ENCODE data around the gene ICOSLG.
"Not testable (repeated sequence)": the region's sequence is repeated elsewhere in the genome, so short reads cannot be mapped to it uniquely, and the experiment has no call there.

Gene ICOSLG

GRCh38 chr21:44258056-44258725 lies 17.4 kb upstream of the ICOSLG start:
- peak; percentile 68 for DNase-seq (ENCODE audit: low spot score)
- Histone ChIP-seq H3K4me3 (no peak overlapping the region), H3K27ac (no peak overlapping the region)
- TF ChIP-seq CTCF (IDR thresholded peaks at IDR 0.05), result no peak

GRCh38 chr21:44255511-44255981 lies 14.8 kb upstream of the ICOSLG start:
- DNase-seq (ENCODE audit: low spot score), result peak; percentile 58
- Histone ChIP-seq H3K27ac (no peak overlapping the region), H3K4me3 (no peak overlapping the region)
- no peak for TF ChIP-seq CTCF (IDR thresholded peaks at IDR 0.05)

- DNase-seq (ENCODE audit: low spot score), result peak; percentile 59
- no peak for TF ChIP-seq CTCF (IDR thresholded peaks at IDR 0.05)
These were observed 13.3 kb upstream of the ICOSLG start for GRCh38 chr21:44253832-44254710.

GRCh38 chr21:44249204-44250037 lies 8.7 kb upstream of the ICOSLG start:
- not testable (repeated sequence) for H3K4me3 ChIP-seq; H3K27ac ChIP-seq; DNase-seq (ENCODE audit: low spot score)

More at GRCh38 chr21:44253832-44254710, 13.3 kb upstream of the ICOSLG start:
- H3K4me3 ChIP-seq, result no peak overlapping the region
- no peak overlapping the region for H3K27ac ChIP-seq

- not testable (repeated sequence) for H3K4me3 ChIP-seq
These were observed 7.2 kb upstream of the ICOSLG start for GRCh38 chr21:44247904-44248303.

GRCh38 chr21:44243980-44244379 lies 3.2 kb upstream of the ICOSLG start:
- DNase-seq (ENCODE audit: low spot score); H3K27ac ChIP-seq; H3K4me3 ChIP-seq: not testable (repeated sequence)

More at GRCh38 chr21:44247904-44248303, 7.2 kb upstream of the ICOSLG start:
- H3K27ac ChIP-seq; DNase-seq (ENCODE audit: low spot score): not testable (repeated sequence)

- not testable (repeated sequence) for H3K4me3 ChIP-seq; H3K27ac ChIP-seq; DNase-seq (ENCODE audit: low spot score)
These were observed 538 bp upstream of the ICOSLG start for GRCh38 chr21:44241281-44241680.

- not testable (repeated sequence) for DNase-seq (ENCODE audit: low spot score); H3K4me3 ChIP-seq; H3K27ac ChIP-seq
These were observed 390 bp downstream of the ICOSLG start for GRCh38 chr21:44240353-44240752.

- H3K4me3 ChIP-seq; H3K27ac ChIP-seq; DNase-seq (ENCODE audit: low spot score): not testable (repeated sequence)
These were observed 11.2 kb downstream of the ICOSLG start for GRCh38 chr21:44229561-44229960.

- H3K27ac ChIP-seq; DNase-seq (ENCODE audit: low spot score); H3K4me3 ChIP-seq: not testable (repeated sequence)
These were observed 12.6 kb downstream of the ICOSLG start for GRCh38 chr21:44228109-44228508.

GRCh38 chr21:44227614-44228013 lies 13.1 kb downstream of the ICOSLG start:
- DNase-seq (ENCODE audit: low spot score); H3K4me3 ChIP-seq; H3K27ac ChIP-seq: not testable (repeated sequence)

GRCh38 chr21:44225605-44226004 lies 15.1 kb downstream of the ICOSLG start:
- H3K27ac ChIP-seq; H3K4me3 ChIP-seq; DNase-seq (ENCODE audit: low spot score): not testable (repeated sequence)

GRCh38 chr21:44223334-44223733 lies 17.4 kb downstream of the ICOSLG start:
- not testable (repeated sequence) for H3K27ac ChIP-seq; DNase-seq (ENCODE audit: low spot score); H3K4me3 ChIP-seq

- H3K27ac ChIP-seq; DNase-seq (ENCODE audit: low spot score); H3K4me3 ChIP-seq: not testable (repeated sequence)
These were observed 20.1 kb downstream of the ICOSLG start for GRCh38 chr21:44220674-44221073.

GRCh38 chr21:44218461-44218860 lies 22.3 kb downstream of the ICOSLG start:
- not testable (repeated sequence) for H3K27ac ChIP-seq; DNase-seq (ENCODE audit: low spot score); H3K4me3 ChIP-seq
